AG04450 (cell line): Measurements from ENCODE around the gene LPIN3. TPM values are rescaled to one million over a fixed set of nuclear protein-coding genes. Genes with fewer than 3 reads are reported as not detected.

Source experiments
- CTCF ChIA-PET: fragments of 300-600, 350-600 bp; formaldehyde crosslinking; extraction: SDS; loops from one replicate; lab custom pipeline; 2022; ENCODE audit warnings: antibody characterized with exemption, inconsistent platforms; lab: Charles Lee
- POLR2A ChIA-PET: fragments of 350-600 bp; formaldehyde crosslinking; extraction: SDS; loops from one replicate; lab custom pipeline; 2021; ENCODE audit warnings: antibody characterized with exemption, inconsistent platforms; lab: Yijun Ruan, JAX
- DNase-seq: peaks from one replicate; pipeline ENCODE4 v3.0.0-alpha.2; 2011; ENCODE audit warnings: low read depth, low spot score
- H3K27ac ChIP-seq: one replicate; pipeline ENCODE4 v1.5.1; 2012; ENCODE audit warnings: low read depth, low read length, control low read depth
- H3K27me3 ChIP-seq: one replicate; pipeline ENCODE4 v1.6.0; 2012; ENCODE audit warnings: low read length; ENCODE audit not compliant: control insufficient read depth, insufficient read depth
- H3K4me3 ChIP-seq: 2 replicates; pipeline ENCODE4 v1.5.1; 2011; ENCODE audit warnings: mild to moderate bottlenecking, low read depth, low read length, control low read depth
- H3K9me3 ChIP-seq: 2 replicates; pipeline ENCODE4 v1.5.1; 2012; ENCODE audit warnings: low read length; ENCODE audit not compliant: control insufficient read depth, insufficient read depth
- polyA plus RNA-seq: library from polyadenylated mRNA; depleted of rRNA; stranded (reverse); fragments of >200 nt; gene quantifications from 2 replicates; pipeline ENCODE4 v1.2.3, GENCODE V29; 2011
- TF ChIP-seq, protein P1 (sequence below): IDR thresholded peaks from 2 replicates; pipeline ENCODE4 v1.5.1; 2011; ENCODE audit warnings: low read depth, low read length, control low read depth, inconsistent platforms

The LPIN3 gene
- polyA plus RNA-seq, 1 experiment: 1.2 TPM

GRCh38 chr20:41357424-41358163 lies 17.0 kb downstream of the LPIN3 start:
- ChIA-PET CTCF (no interaction called here), POLR2A (no interaction called here)
- no peak for DNase-seq
- no peak overlapping the region for H3K27ac ChIP-seq
- no peaks in the 10 kb centered on the region; the same call in 1 of the 2 replicates for H3K9me3 ChIP-seq
- no peak overlapping the region for H3K4me3 ChIP-seq
- peaks cover 2% of the 10 kb centered on the region for H3K27me3 ChIP-seq
- TF ChIP-seq, protein P1, sequence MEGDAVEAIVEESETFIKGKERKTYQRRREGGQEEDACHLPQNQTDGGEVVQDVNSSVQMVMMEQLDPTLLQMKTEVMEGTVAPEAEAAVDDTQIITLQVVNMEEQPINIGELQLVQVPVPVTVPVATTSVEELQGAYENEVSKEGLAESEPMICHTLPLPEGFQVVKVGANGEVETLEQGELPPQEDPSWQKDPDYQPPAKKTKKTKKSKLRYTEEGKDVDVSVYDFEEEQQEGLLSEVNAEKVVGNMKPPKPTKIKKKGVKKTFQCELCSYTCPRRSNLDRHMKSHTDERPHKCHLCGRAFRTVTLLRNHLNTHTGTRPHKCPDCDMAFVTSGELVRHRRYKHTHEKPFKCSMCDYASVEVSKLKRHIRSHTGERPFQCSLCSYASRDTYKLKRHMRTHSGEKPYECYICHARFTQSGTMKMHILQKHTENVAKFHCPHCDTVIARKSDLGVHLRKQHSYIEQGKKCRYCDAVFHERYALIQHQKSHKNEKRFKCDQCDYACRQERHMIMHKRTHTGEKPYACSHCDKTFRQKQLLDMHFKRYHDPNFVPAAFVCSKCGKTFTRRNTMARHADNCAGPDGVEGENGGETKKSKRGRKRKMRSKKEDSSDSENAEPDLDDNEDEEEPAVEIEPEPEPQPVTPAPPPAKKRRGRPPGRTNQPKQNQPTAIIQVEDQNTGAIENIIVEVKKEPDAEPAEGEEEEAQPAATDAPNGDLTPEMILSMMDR: no peak

GRCh38 chr20:41358230-41358629 lies 17.6 kb downstream of the LPIN3 start:
- Histone ChIP-seq H3K9me3 (no peaks in the 10 kb centered on the region; the same call in 1 of the 2 replicates), H3K27ac (no peak overlapping the region), H3K27me3 (peaks cover 2% of the 10 kb centered on the region), H3K4me3 (no peak overlapping the region)
- ChIA-PET CTCF (interaction anchor here (0.7 to 1.4 kb wide), 2 partner anchors 52 to 185 kb away, joined by 3 to 8 read pairs; no protein-coding TSS in a partner anchor), POLR2A (no interaction called here)
- TF ChIP-seq, protein P1: no peak
- DNase-seq: no peak

- H3K4me3 ChIP-seq: no peak overlapping the region
- peaks cover 3% of the 10 kb centered on the region; the same call in 1 of the 2 replicates for H3K9me3 ChIP-seq
- CTCF ChIA-PET: interaction anchor here (0.6 to 1.4 kb wide), 3 partner anchors 24 to 186 kb away, joined by 3 to 8 read pairs (median 5); no protein-coding TSS in a partner anchor
- POLR2A ChIA-PET: no interaction called here
- TF ChIP-seq, protein P1: no peak
- H3K27ac ChIP-seq: no peak overlapping the region
- peaks cover 2% of the 10 kb centered on the region for H3K27me3 ChIP-seq
- no peak for DNase-seq
Measured at GRCh38 chr20:41358717-41359116, 18.1 kb downstream of the LPIN3 start.

DNA sequence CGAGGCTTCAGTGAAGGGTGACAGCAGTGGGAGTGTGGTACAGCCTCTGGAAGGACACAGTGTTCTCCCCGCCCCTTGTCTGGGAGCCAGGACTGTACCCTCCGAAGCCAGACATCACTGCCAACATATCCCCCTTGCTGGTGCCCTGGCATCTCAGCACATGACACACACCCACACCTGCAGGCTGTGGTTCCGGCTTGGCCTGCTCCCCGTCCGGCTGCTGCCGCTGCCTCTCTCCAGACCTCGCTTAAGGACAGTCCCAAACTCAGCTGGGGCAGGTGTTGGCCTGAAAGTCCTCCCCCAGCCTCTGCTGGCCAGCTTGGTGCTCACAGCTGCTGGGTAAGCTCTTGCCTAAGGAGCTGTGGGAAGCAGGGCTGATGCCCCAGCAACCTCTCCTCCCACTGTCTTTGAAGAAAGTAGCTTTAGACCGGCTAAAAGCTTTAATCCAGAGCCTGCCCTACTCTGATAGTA lies 19.0 kb downstream of the LPIN3 start:
- TF ChIP-seq, protein P1: no peak
- no peak for DNase-seq
- Histone ChIP-seq H3K27me3 (peaks cover 10% of the 10 kb centered on the region), H3K9me3 (peaks cover 3% of the 10 kb centered on the region; the same call in 1 of the 2 replicates), H3K4me3 (no peak overlapping the region), H3K27ac (no peak overlapping the region)
- POLR2A ChIA-PET: interaction anchor here (0.6 kb wide), 1 partner anchor 11 kb away, joined by 4 read pairs; no protein-coding TSS in a partner anchor
- CTCF ChIA-PET: interaction anchor here (0.6 to 1.4 kb wide), 2 partner anchors 23 to 186 kb away, joined by 3 to 5 read pairs; no protein-coding TSS in a partner anchor
